ENCODE data around the gene CAMSAP1. TPM values are rescaled to one million over a fixed set of nuclear protein-coding genes. Genes with fewer than 3 reads are reported as not detected.

The CAMSAP1 gene
- polyA plus RNA-seq, 3 donors, result 0.71 to 9.0 (median 0.75) TPM

DNA sequence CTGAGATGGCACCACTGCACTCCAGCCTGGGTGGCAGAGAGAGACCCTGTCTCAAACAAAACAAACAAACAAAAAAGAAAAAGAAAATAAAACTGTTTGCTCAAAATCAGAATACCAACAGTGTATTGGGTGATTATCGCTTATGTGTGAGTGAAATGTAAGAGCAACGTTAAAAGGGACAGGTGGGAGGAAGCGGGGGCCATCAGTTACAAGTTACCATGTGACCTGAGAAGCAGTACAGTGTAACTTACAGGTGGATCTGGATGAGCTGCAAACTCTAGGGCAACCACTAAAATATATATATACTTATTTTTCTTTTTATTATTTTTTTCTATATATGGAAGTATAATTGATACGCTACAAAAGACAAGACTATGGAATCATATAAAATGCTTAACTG lies 112.0 kb downstream of the CAMSAP1 start:
- Mint-ChIP-seq H3K27ac (no peak overlapping the region), H3K9me3 (no peaks in the 10 kb centered on the region), H3K4me1 (peaks cover 2% of the 10 kb centered on the region), H3K27me3 (ENCODE audit: low read depth in 3 of 3) (peaks cover 0 to 2% (median 1%) of the 10 kb centered on the region in 3 donors), H3K36me3 (no peaks in the 10 kb centered on the region), H3K4me3 (no peak overlapping the region)
- Histone ChIP-seq H3K27ac (ENCODE audit: low read depth in 1 of 2, low read length in 2 of 2) (no peak overlapping the region), H3K9ac (ENCODE audit: insufficient read depth, low read length, poor library complexity, severe bottlenecking) (no peak overlapping the region), H3K4me3 (replicated peaks in 1 of 3; ENCODE audit: low read depth in 2 of 3, low read length in 3 of 3) (no peak overlapping the region), H3K9me3 (replicated peaks in 1 of 2; ENCODE audit: control insufficient read depth in 1 of 2, insufficient read depth in 1 of 2, low read length in 2 of 2) (no peaks in the 10 kb centered on the region), H2AFZ (ENCODE audit: insufficient read depth, low read depth, low read length, poor library complexity, severe bottlenecking) (no peak overlapping the region), H3K36me3 (replicated peaks in 1 of 2; ENCODE audit: control insufficient read depth in 1 of 2, insufficient read depth in 2 of 2, low read length in 2 of 2) (no peaks in the 10 kb centered on the region), H3K79me2 (ENCODE audit: insufficient read depth, low read length) (no peaks in the 10 kb centered on the region), H3K27me3 (ENCODE audit: control insufficient read depth in 2 of 2, insufficient read depth in 2 of 2, low read length in 2 of 2) (no peaks in the 10 kb centered on the region), H4K20me1 (ENCODE audit: insufficient read depth, low read length) (no peaks in the 10 kb centered on the region), H3K4me2 (replicated peaks; ENCODE audit: extremely low read depth, low read length, poor library complexity, severe bottlenecking) (no peak overlapping the region), H3K4me1 (ENCODE audit: control insufficient read depth in 1 of 2, insufficient read depth in 2 of 2, low read length in 2 of 2) (no peaks in the 10 kb centered on the region)
- WGBS (ENCODE audit: insufficient coverage), result no CpG with 5 or more reads among the region's 4 CpGs
- DNase-seq, result no peak
- intact Hi-C loops (cut with micrococcal nuclease), result loop anchor here in 1 of 2 donors (5.0 kb wide), 1 partner anchor 327 kb away; no protein-coding TSS in a partner anchor
- no peak for TF ChIP-seq CTCF (IDR thresholded peaks at IDR 0.05)

DNA sequence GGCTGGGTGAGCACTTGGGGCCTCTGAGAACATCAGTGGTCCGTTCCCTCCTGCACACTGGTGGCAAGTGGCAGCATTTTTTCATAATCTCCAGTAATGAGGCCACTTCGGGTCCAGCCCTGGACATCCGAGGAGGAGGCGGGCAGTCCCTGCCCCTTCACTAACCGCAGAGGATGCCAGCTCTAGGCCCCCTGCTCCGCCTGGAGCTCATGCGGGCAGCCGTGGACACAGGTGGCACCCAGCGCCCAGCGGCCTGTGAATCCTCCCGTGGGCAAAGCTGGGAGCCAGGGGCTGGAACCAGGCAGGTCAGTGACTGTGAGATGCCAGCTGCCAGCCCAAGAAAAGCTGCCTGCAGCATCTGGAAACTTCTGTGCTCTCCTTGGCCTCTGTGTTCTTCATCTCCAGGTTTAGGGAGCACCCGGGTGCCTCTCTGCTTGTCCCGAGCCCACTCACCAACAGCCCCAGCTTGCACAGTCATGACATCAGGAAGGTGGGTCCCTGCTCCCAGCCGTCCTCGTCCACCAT lies 112.9 kb downstream of the CAMSAP1 start:
- Histone ChIP-seq H2AFZ (ENCODE audit: insufficient read depth, low read depth, low read length, poor library complexity, severe bottlenecking) (no peak overlapping the region), H3K4me2 (replicated peaks; ENCODE audit: extremely low read depth, low read length, poor library complexity, severe bottlenecking) (no peak overlapping the region), H4K20me1 (ENCODE audit: insufficient read depth, low read length) (no peaks in the 10 kb centered on the region), H3K9me3 (replicated peaks in 1 of 2; ENCODE audit: control insufficient read depth in 1 of 2, insufficient read depth in 1 of 2, low read length in 2 of 2) (no peaks in the 10 kb centered on the region), H3K79me2 (ENCODE audit: insufficient read depth, low read length) (no peaks in the 10 kb centered on the region), H3K9ac (ENCODE audit: insufficient read depth, low read length, poor library complexity, severe bottlenecking) (no peak overlapping the region), H3K27me3 (ENCODE audit: control insufficient read depth in 2 of 2, insufficient read depth in 2 of 2, low read length in 2 of 2) (no peaks in the 10 kb centered on the region), H3K4me1 (ENCODE audit: control insufficient read depth in 1 of 2, insufficient read depth in 2 of 2, low read length in 2 of 2) (no peaks in the 10 kb centered on the region), H3K36me3 (replicated peaks in 1 of 2; ENCODE audit: control insufficient read depth in 1 of 2, insufficient read depth in 2 of 2, low read length in 2 of 2) (no peaks in the 10 kb centered on the region), H3K27ac (ENCODE audit: low read depth in 1 of 2, low read length in 2 of 2) (no peak overlapping the region), H3K4me3 (replicated peaks in 1 of 3; ENCODE audit: low read depth in 2 of 3, low read length in 3 of 3) (no peak overlapping the region)
- no peak overlapping the region for H3K4me3 Mint-ChIP-seq
- TF ChIP-seq CTCF (IDR thresholded peaks at IDR 0.05), result no peak
- H3K9me3 Mint-ChIP-seq, result no peaks in the 10 kb centered on the region
- no peak overlapping the region for H3K27ac Mint-ChIP-seq
- H3K36me3 Mint-ChIP-seq, result no peaks in the 10 kb centered on the region
- 93% methylated on average over 13 of the region's 15 CpGs for WGBS (ENCODE audit: insufficient coverage)
- peaks cover 2% of the 10 kb centered on the region for H3K4me1 Mint-ChIP-seq
- peaks cover 0 to 2% (median 1%) of the 10 kb centered on the region in 3 donors for H3K27me3 Mint-ChIP-seq (ENCODE audit: low read depth in 3 of 3)
- DNase-seq, result no peak
- intact Hi-C loops (cut with micrococcal nuclease), result no loop called here

Measured in CD14-positive monocyte (primary cell).